SK-N-SH treated with all-trans-retinoic acid at 6 μM for 48 hours (cell line): ENCODE measurements around the gene WNT6.

ENCODE experiments used
- GLIS3 ChIP-seq: fragments of 250-450 bp; sonication (Bioruptor Pico); IDR thresholded peaks from 2 replicates; pipeline ENCODE4 v1.5.0; 2020; ENCODE audit warnings: mild to moderate bottlenecking, moderate library complexity
- POU6F1 ChIP-seq: fragments of 250-450 bp; sonication (Bioruptor Pico); IDR thresholded peaks from 2 replicates; pipeline ENCODE4 v1.8.0; 2021; ENCODE audit warnings: low read depth, mild to moderate bottlenecking, moderate library complexity, borderline replicate concordance
- ZNF565 ChIP-seq: fragments of 450-650 bp; formaldehyde crosslinking; conservative IDR thresholded peaks from 2 replicates; pipeline ENCODE4 v1.5.0; 2020; ENCODE audit warnings: low read depth, mild to moderate bottlenecking, moderate library complexity

GRCh38 chr2:218884519-218884918, 24.9 kb downstream of the WNT6 start:
- TF ChIP-seq ZNF565 (CRISPR knock-in tag) (no peak), GLIS3 (CRISPR knock-in tag) (no peak), POU6F1 (CRISPR knock-in tag) (no peak)
